NT2/D1 (cell line): ENCODE data around the gene PAQR5.

Experiments used
- DNase-seq: peaks from one replicate; pipeline ENCODE4 v3.0.0-alpha.2; 2011; ENCODE audit warnings: low read depth, low spot score
- H3K27me3 ChIP-seq: 2 replicates; pipeline ENCODE4 v1.6.0; 2011; ENCODE audit warnings: mild to moderate bottlenecking; ENCODE audit not compliant: insufficient read length, insufficient read depth
- H3K36me3 ChIP-seq: 2 replicates; pipeline ENCODE4 v1.6.1; 2011; ENCODE audit warnings: mild to moderate bottlenecking, low read length, mixed read lengths; ENCODE audit not compliant: insufficient read depth, insufficient read length
- H3K4me1 ChIP-seq: 2 replicates; pipeline ENCODE4 v1.5.1; 2011; ENCODE audit not compliant: insufficient read depth, insufficient read length
- H3K4me3 ChIP-seq: 2 replicates; pipeline ENCODE4 v1.5.1; 2011; ENCODE audit warnings: low read depth; ENCODE audit not compliant: insufficient read length
- H3K9ac ChIP-seq: 2 replicates; pipeline ENCODE4 v1.6.0; 2011; ENCODE audit warnings: low read depth; ENCODE audit not compliant: insufficient read length
- H3K9me3 ChIP-seq: 2 replicates; pipeline ENCODE4 v1.5.1; 2011; ENCODE audit warnings: mild to moderate bottlenecking, low read length; ENCODE audit not compliant: insufficient read depth
- SUZ12 ChIP-seq: IDR thresholded peaks from 2 replicates; pipeline ENCODE4 v1.6.1; 2011; ENCODE audit not compliant: insufficient read length, insufficient read depth; ENCODE audit errors: extremely low read depth
- YY1 ChIP-seq: IDR thresholded peaks from 2 replicates; pipeline ENCODE4 v1.6.1; 2011; ENCODE audit not compliant: insufficient read length, insufficient read depth
- ZNF274 ChIP-seq: IDR thresholded peaks from 2 replicates; pipeline ENCODE4 v1.6.1; 2011; ENCODE audit warnings: mild to moderate bottlenecking, low read depth, low read length

PAQR5 gene

GRCh38 chr15:69311319-69311721 lies 12.6 kb downstream of the PAQR5 start:
- no peak for TF ChIP-seq YY1
- TF ChIP-seq SUZ12: no peak
- TF ChIP-seq ZNF274: no peak
- H3K4me3 ChIP-seq: no peak overlapping the region

GRCh38 chr15:69313432-69314000 lies 14.8 kb downstream of the PAQR5 start:
- DNase-seq: no peak
- Histone ChIP-seq H3K36me3 (no peaks in the 10 kb centered on the region), H3K9ac (no peak overlapping the region), H3K27me3 (no peaks in the 10 kb centered on the region), H3K4me3 (no peak overlapping the region), H3K9me3 (no peaks in the 10 kb centered on the region), H3K4me1 (peaks cover 3% of the 10 kb centered on the region)
- TF ChIP-seq ZNF274: no peak
- TF ChIP-seq YY1: no peak
- TF ChIP-seq SUZ12: no peak

More at GRCh38 chr15:69311319-69311721, 12.6 kb downstream of the PAQR5 start:
- Histone ChIP-seq H3K9ac (no peak overlapping the region), H3K9me3 (no peaks in the 10 kb centered on the region), H3K4me1 (no peaks in the 10 kb centered on the region), H3K27me3 (no peaks in the 10 kb centered on the region), H3K36me3 (no peaks in the 10 kb centered on the region)
- DNase-seq: no peak

- Histone ChIP-seq H3K9ac (no peak overlapping the region), H3K27me3 (no peaks in the 10 kb centered on the region), H3K36me3 (no peaks in the 10 kb centered on the region), H3K9me3 (no peaks in the 10 kb centered on the region), H3K4me1 (peaks cover 3% of the 10 kb centered on the region), H3K4me3 (no peak overlapping the region)
- TF ChIP-seq SUZ12 (no peak), ZNF274 (no peak), YY1 (no peak)
- DNase-seq: no peak
Measured at GRCh38 chr15:69314131-69314530, 15.4 kb downstream of the PAQR5 start.

GRCh38 chr15:69314736-69315135 lies 16.0 kb downstream of the PAQR5 start:
- TF ChIP-seq YY1 (no peak), SUZ12 (no peak), ZNF274 (no peak)
- H3K9ac ChIP-seq: no peak overlapping the region

GRCh38 chr15:69315402-69316110 lies 16.8 kb downstream of the PAQR5 start:
- Histone ChIP-seq H3K36me3 (no peaks in the 10 kb centered on the region), H3K9ac (no peak overlapping the region), H3K9me3 (no peaks in the 10 kb centered on the region), H3K4me3 (no peak overlapping the region), H3K27me3 (no peaks in the 10 kb centered on the region), H3K4me1 (peaks cover 3% of the 10 kb centered on the region)
- no peak for DNase-seq
- TF ChIP-seq ZNF274 (no peak), SUZ12 (no peak), YY1 (no peak)

More at GRCh38 chr15:69314736-69315135, 16.0 kb downstream of the PAQR5 start:
- DNase-seq: no peak
- Histone ChIP-seq H3K27me3 (no peaks in the 10 kb centered on the region), H3K4me3 (no peak overlapping the region), H3K36me3 (no peaks in the 10 kb centered on the region), H3K4me1 (peaks cover 3% of the 10 kb centered on the region), H3K9me3 (no peaks in the 10 kb centered on the region)

- Histone ChIP-seq H3K4me1 (peaks cover 3% of the 10 kb centered on the region), H3K9me3 (no peaks in the 10 kb centered on the region), H3K36me3 (no peaks in the 10 kb centered on the region), H3K27me3 (no peaks in the 10 kb centered on the region), H3K9ac (no peak overlapping the region), H3K4me3 (no peak overlapping the region)
- no peak for TF ChIP-seq ZNF274
- no peak for TF ChIP-seq YY1
- TF ChIP-seq SUZ12: no peak
- no peak for DNase-seq
Measured at GRCh38 chr15:69316291-69316690, 17.6 kb downstream of the PAQR5 start.

GRCh38 chr15:69317392-69317841 lies 18.7 kb downstream of the PAQR5 start:
- no peak for TF ChIP-seq SUZ12
- Histone ChIP-seq H3K4me1 (peaks cover 3% of the 10 kb centered on the region), H3K4me3 (no peak overlapping the region), H3K36me3 (no peaks in the 10 kb centered on the region), H3K9ac (no peak overlapping the region), H3K9me3 (no peaks in the 10 kb centered on the region), H3K27me3 (no peaks in the 10 kb centered on the region)
- DNase-seq: no peak
